Left kidney (tissue), 8 donors: Measurements from ENCODE around the gene ANKS3. TPM values are rescaled to one million over a fixed set of nuclear protein-coding genes. Genes with fewer than 3 reads are reported as not detected.

Experiments
- DNase-seq: peaks from one replicate; pipeline ENCODE4 v3.0.0-alpha.2; 2013
- long read RNA-seq, 8 donors: transcript quantifications; one replicate each; lab custom pipeline, GENCODE V29; 2026
- polyA plus RNA-seq: library from polyadenylated mRNA; unstranded; fragments of 120-200 nt; gene quantifications from one replicate; pipeline ENCODE4 v1.2.1, GENCODE V29; 2013; ENCODE audit not compliant: insufficient read length

The ANKS3 gene, protein sequence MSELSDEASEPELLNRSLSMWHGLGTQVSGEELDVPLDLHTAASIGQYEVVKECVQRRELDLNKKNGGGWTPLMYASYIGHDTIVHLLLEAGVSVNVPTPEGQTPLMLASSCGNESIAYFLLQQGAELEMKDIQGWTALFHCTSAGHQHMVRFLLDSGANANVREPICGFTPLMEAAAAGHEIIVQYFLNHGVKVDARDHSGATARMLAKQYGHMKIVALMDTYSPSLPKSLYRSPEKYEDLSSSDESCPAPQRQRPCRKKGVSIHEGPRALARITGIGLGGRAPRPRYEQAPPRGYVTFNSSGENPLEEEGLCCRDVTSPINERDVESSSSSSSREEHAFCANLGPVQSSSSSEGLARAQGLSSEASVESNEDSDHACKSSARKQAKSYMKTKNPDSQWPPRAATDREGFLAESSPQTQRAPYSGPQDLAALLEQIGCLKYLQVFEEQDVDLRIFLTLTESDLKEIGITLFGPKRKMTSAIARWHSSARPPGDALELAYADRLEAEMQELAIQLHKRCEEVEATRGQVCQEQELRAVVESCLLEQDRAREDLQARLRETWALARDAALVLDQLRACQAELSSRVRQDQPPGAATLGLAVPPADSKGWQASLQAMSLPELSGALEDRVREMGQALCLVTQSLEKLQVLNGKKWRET
- 32.4 TPM for polyA plus RNA-seq
- long read RNA-seq, donor 1, partial matches to known transcripts = 0 of 1 reads
- long read RNA-seq, donor 1, other reads (novel, unspliced or antisense) = 0 of 1 reads
- long read RNA-seq, donor 2, partial matches to known transcripts = 0 of 2 reads
- long read RNA-seq, donor 2, other reads (novel, unspliced or antisense) = 0 of 2 reads
- long read RNA-seq, donor 3, partial matches to known transcripts = 0 of 3 reads
- long read RNA-seq, donor 3, other reads (novel, unspliced or antisense) = 0 of 3 reads
- long read RNA-seq, donor 4 = 0 reads
- long read RNA-seq, donor 5, partial matches to known transcripts = 0 of 5 reads
- long read RNA-seq, donor 5, other reads (novel, unspliced or antisense) = 0 of 5 reads
- long read RNA-seq, donor 6, partial matches to known transcripts = 0 of 2 reads
- long read RNA-seq, donor 6, other reads (novel, unspliced or antisense) = 0 of 2 reads
- long read RNA-seq, donor 7, partial matches to known transcripts = 0 of 3 reads
- long read RNA-seq, donor 7, other reads (novel, unspliced or antisense) = 0 of 3 reads
- long read RNA-seq, donor 8 = 0 reads

DNA sequence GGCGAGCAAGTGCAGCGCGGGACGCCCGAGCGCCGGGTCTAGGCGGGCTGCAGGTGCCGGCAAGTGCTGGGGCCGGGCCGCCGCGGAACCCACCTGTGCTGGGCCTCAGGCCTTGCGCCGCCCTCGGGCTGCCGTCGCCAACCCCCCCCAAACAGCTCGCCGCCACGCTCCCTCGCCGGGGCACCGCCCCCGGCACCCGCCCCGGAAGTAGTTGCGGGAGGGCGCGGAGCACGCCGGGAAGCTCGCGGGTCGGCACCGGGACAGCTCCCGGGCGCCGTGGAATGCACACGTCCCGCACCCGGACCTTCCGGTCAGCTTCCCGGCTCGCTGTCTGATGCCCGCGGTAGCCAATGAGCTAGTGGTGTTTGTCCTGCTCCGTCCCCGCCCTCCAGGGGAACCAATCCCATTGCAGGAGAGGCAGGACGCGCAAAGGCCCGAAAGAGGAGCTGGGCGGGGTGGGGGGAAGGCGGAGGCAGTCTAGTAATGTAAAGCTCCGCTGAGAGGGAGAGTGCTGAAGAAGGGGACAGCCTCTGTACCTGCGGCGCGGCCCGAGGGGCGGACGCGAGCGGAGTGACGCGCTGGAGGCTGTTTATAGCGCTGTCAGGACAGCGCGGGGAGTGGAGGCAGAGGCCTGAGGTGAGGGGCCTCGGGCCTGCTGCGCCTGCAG, at the start of gene ANKS3, which contains the start of gene DNAAF8:
Gene ANKS3 (minus strand): TSS at position 209 of the 667 bp plus-strand sequence. CDS start 4,122 bp downstream, outside the sequence.
Gene DNAAF8 (plus strand): TSS at position 475 of the 667 bp plus-strand sequence. CDS start 1,978 bp downstream, outside the sequence.
- peak; percentile 94 for DNase-seq

GRCh38 chr16:4783251-4783950, 49.3 kb upstream of the ANKS3 start:
- no peak for DNase-seq

GRCh38 chr16:4780235-4780634, 46.2 kb upstream of the ANKS3 start:
- no peak for DNase-seq

- DNase-seq = no peak
Measured at GRCh38 chr16:4778050-4778392, 44.0 kb upstream of the ANKS3 start.

DNA sequence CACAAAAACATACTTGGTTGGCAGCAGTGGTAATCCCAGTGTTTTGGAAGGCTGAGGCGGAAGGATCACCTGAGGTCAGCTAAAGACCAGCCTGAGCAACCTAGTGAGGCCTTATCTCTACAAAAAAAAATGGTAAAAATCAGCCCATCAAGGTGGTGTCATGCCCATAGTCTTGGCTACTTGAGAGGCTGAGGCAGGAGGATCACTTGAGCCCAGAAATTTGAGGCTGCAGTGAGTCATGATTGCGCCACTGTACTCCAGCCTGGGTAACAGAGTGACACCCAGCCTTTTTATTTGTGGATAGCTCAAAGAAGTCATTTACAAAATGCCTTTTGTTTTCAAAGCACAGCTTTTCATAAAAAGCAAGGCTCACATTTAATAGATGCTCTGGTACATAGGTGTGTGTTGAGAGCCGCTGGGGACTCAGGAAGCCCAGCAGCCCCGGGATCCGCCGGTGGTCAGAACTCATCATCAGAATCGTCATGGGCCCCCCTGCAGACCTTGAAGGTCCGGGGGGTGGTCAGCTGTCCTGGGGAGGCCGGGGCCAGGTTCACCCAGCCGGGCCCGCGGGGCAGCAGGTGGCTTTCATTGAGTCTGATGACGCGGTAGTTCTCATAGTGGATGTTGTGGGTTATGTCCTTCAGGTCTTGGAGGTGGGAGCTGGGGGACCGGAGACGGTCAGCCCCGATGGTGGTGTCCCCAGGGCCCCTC, 43.4 kb upstream of the ANKS3 start:
- DNase-seq = no peak

DNA sequence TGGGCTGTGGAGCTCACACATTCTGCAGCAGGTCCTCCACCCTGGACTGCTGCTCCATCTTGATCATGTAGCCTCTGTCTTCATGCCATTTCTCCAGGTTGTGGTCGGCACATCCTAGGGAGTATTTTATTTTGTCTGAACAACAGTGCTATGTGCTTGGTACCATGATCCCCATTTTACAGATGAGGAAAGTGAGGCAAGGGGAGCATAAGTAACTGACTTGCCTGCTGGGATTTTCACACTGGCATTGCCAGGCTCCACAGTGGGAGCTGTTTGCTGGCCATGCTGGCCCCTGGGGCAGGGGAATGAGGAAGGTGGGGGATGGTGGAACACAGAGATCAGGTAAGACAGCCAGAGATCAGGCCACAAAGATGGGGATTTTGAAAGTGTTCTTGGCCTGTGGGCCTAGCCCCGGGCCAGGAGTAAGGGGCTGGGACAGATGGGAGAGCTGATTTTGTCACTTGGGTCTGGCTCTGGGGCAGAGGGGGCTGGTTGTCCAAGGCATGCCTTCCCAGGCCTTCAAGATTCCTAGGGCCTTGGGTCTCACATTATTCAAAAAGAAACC, 42.2 kb upstream of the ANKS3 start:
- no peak for DNase-seq

GRCh38 chr16:4775005-4775404, 40.9 kb upstream of the ANKS3 start:
- no peak for DNase-seq

DNA sequence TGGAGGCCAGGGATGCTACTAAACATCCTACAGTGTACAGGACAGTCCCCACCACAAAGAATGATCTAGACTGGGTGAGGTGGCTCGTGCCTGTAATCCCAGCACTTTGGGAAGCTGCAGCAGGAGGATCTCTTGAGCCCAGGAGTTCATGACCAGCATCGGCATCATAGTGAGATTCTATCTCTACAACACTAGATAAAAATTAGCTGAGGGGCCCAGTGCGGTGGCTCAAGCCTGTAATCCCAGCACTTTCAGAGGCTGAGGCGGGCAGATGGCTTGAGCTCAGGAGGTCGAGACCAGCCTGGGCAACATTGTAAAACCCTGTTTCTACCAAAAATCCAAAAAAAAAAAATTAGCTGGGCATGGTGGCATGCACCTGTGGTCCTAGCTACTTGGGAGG, 38.3 kb upstream of the ANKS3 start:
- no peak for DNase-seq

DNA sequence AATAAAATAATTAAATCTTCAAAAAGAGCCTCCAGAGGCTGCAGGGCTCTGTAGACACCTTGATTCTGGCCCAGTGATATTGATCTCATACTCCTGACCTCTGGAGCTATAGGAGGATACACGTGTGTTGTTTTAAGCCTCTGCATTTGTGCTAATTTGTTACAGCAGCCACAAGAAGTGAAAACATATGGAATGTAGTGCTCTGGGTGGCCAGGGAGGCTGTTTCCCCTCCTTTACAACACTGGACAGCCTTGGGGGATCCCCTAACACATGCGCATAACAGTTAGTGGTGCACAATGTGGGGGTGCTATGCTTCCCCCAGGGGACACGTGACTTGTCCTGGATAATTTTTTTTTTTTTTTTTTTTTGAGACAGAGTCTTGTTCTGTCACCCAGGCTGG, 37.6 kb upstream of the ANKS3 start:
- DNase-seq = no peak

- no peak for DNase-seq
Measured at GRCh38 chr16:4769306-4769638, 35.2 kb upstream of the ANKS3 start.

GRCh38 chr16:4768549-4769305, 34.7 kb upstream of the ANKS3 start:
- peak; percentile 96 for DNase-seq

DNA sequence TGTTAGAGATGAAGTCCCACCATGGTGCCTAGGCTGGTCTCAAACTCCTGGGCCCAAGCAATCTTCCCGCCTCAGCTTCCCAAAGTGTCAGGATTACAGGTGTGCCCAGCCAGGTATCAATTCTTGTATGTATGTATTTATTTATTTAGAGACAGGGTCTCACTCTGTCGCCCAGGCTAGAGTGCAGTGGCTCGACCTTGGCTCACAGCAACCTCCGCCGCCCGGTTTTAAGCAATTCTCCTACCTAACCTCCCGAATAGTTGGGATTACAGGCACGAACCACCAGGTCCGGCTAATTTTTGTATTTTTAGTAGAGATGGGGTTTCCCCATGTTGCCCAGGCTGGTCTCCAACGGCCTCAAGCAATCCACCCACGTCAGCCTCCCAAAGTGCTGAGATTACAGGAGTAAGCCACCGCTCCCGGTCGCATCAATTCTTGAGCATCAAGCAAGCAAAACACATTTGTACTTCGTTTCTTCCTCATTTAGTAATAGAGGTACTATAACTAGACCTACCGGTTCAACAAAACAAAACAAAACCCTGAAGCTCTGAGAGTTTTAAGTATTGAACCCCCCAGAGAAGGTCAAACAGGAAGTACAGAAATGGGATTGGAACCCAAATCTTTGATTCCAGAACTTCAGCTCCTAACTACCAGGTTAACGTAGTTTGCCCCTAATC, 33.9 kb upstream of the ANKS3 start:
- no peak for DNase-seq

DNA sequence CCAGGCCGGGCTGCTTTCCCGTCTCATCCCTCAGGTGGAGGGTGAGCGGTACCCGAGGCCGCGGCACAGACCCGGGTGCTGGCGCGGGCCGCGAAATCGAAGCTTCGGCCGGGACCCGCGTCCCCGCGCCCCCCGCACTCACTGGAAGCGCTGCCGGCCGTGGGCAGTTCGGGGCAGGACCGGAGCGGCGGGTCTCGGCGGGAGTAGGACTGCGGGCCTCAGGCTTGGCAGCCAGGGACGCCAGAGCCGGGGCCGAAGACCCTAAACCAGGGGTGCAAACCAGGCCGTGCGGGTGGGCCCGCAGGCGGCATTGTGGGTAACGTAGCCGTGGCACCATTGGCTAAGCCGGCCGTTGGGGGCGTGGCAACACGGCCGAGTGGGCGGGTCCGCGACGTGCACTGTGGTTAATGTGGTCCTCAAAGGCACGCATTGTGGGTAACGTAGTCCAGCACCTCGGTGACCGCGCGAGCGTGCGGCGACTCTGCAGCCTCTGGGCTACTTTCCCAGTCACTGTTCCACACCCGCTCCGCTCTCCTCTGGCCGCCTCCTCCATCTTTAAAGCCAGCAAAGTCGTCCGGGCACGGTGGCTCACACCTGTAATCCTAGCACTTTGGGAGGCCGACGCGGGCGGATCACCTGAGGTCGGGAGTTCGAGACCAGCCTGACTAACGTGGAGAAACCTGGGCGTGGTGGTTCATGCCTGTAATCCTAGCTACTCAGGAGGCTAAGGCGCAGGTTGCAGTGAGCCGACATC, 33.0 kb upstream of the ANKS3 start, which contains the start of gene ZNF500:
Gene ZNF500 (minus strand): TSS at position 288 of the 754 bp plus-strand sequence. CDS start 1,184 bp downstream, outside the sequence.
- DNase-seq = peak; percentile 96

DNA sequence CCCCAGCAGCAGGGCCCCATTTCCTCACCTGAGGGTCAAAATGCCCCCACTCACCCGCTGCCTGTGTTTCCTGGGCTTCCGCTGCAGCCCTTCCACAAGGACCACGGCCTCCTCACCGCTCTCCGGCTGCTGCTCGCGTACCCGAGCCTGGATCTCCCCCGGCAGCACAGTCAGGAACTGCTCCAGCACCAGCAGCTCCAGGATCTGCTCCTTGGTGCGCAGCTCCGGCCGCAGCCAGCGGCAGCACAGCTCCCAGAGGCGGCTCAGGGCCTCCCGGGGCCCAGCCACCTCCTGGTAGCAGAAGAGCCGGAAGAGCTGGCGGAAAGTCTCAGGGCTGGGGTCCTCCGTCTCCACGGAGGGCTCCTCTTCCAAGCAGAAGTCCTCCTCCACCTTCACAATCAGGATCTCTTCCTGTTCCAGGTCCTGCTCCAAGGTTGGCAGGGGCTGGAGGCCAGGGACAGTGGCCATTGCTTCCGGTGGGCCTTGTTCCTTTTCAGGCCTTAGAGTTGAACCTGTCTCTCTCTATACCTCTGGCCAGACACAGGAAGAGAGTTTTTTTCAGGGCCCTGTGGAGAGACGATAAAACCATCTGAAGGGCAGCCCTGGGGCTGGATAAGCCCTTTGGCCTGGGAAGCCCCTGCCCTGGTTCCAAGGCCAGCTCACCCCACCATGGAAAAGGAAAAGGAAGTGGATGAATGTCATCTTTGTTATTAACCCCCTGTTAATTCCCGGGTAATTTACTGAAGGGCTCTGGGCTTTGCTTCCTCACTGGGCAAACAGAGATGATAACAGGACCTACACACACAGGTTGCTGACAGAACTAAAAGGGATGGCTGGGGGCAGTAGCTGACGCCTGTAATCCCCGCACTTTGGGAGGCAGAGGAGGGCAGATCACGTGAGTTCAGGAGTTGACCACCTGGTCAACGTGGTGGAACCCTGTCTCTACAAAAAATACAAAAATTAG, 31.7 kb upstream of the ANKS3 start:
- no peak for DNase-seq

GRCh38 chr16:4763791-4764190, 29.7 kb upstream of the ANKS3 start:
- DNase-seq = no peak

GRCh38 chr16:4762205-4762604, 28.1 kb upstream of the ANKS3 start:
- no peak for DNase-seq
